Islet of Langerhans (tissue), 1 donor: ENCODE measurements around the gene WT1.

Source experiments
- FAIRE-seq: peaks from one replicate; lab custom pipeline; 2011; peaks lifted over from hg19 to GRCh38; lab: Jason Lieb, UNC

WT1 gene

DNA sequence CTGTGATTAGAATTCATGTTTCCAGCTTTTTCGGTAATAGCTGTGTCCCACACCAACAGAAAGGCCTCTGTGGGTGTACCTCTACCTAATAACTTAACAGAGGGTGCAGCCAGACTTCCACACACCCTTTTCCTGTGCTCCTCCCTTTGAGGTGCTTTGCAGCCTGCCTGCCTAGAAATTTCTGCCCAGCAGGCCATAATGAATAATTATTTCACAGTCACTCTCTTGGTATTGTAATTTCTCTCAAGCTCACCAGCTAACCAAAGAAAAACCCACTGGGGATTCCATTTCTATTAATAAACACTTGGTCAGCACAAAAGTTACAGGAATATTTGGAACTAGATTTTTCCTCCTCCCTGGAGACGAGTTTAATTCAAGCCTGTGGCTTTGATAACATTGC is 13.3 kb downstream of the WT1 start:
- FAIRE-seq: no peak

GRCh38 chr11:32420937-32421901 is 14.1 kb downstream of the WT1 start:
- FAIRE-seq: no peak

- no peak for FAIRE-seq
Measured at GRCh38 chr11:32420139-32420538, 15.2 kb downstream of the WT1 start.

DNA sequence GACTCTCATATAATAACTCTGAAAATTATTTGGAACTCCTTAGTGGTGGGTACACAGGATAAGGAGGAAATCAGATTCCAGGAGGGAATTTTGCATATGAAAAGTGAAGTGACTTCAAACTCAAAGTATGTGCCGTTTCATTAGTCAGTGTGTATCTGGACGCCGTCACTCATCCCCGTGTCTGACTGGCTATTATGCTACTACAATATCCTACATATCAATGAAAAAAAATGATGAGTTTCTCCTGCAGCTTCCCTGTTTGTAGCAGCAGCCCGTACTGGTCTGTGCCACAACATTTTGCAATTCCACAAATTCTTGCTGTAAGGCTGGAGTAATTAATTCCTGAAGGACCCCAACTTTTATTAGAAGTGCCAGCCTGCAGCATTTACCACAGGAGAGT is 16.5 kb downstream of the WT1 start:
- FAIRE-seq: no peak

- FAIRE-seq: no peak
Measured at GRCh38 chr11:32417806-32418205, 17.5 kb downstream of the WT1 start.

- FAIRE-seq: no peak
Measured at GRCh38 chr11:32416301-32416700, 19.0 kb downstream of the WT1 start.

- FAIRE-seq: no peak
Measured at GRCh38 chr11:32414925-32415324, 20.4 kb downstream of the WT1 start.

DNA sequence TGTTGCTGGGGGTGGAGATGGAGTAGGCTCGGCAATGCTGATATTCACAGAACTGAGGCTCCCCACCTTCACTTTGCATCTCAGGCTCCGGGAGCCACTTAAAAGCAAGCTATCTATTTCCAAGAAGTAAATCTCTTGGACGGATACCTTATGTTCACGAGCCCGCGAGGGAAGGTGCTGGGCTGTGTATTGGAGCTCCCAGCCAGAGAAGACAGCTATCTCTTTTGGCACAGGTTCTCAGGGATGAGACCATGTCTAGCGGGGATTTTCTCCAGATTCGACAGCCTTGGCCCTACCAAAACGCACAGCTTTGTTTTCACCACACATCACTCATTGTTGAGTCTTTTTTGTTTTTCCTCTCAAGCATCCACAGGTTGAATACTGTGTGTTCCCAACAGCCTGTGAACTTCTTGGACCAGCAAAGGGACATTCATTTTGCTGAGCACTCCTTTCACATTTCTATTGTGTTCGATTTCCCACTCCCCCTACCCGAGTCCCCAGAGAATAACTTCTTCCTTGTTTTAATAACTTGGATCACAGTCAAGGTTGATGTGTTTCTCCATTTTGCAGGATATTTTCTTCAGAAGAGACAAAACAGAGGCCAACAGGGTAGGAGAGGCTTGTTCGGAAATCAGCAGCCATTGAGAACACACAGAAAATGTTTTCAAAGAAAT is 23.3 kb downstream of the WT1 start:
- no peak for FAIRE-seq

GRCh38 chr11:32405592-32405991 is 29.7 kb downstream of the WT1 start:
- FAIRE-seq: no peak

- no peak for FAIRE-seq
Measured at GRCh38 chr11:32402836-32403235, 32.5 kb downstream of the WT1 start.

GRCh38 chr11:32400670-32401369 is 34.5 kb downstream of the WT1 start:
- no peak for FAIRE-seq

DNA sequence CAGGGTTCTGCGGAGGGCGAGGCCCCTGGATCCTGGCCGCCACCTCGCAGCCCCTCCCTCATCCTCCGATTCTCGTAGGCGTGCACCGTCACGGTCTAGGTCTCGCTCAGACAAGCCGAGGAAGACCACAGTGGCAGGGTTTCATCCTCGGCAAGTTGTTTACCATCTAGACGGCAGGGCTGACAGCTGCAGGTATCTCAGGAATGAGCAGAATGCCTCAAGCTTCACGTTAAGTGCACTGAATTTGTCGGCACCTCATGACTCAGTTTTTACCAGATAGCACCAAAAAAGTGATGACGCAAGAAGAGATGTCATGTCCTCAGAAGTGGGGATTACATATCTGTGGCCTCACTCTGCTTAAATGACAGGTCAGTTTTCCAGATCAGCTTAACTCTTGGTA is 35.1 kb downstream of the WT1 start:
- FAIRE-seq: no peak

GRCh38 chr11:32396991-32397390 is 38.3 kb downstream of the WT1 start:
- no peak for FAIRE-seq

DNA sequence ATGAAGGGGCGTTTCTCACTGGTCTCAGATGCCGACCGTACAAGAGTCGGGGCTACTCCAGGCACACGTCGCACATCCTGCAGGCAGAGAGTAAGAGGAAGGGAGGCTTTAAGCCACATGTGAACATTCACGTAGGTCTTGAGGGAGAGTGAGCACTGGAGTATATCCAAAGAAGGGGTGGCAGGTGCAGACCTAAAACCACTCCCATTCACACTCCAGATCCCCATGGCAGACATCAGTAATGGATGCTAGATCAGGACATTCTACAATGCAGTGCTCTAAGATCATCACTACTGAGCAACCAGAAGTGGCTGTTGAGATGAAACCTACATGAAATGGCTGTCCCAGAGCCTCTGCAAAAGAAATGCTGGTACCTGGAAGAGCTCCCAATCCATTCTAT is 39.0 kb downstream of the WT1 start:
- no peak for FAIRE-seq

DNA sequence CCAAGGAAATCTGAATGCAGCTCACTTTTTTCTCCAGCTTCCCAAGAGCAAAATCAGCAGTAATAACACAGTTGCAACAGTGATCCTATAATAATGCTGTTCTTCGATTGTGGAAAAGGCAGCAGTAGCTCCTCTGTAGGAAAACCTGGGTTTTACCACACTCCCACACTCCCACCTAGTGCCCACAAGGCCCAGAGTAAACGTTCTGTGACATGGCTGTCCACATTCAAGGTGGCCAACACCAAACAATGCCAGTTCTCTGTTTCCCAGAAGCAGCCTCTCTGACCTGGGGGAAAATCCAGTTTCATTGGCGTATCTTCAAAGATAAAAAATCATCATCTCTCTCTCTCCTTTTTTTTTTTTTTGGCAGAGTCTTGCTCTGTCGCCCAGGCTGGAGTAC is 40.2 kb downstream of the WT1 start:
- FAIRE-seq: no peak

GRCh38 chr11:32392840-32393239 is 42.5 kb downstream of the WT1 start:
- no peak for FAIRE-seq

DNA sequence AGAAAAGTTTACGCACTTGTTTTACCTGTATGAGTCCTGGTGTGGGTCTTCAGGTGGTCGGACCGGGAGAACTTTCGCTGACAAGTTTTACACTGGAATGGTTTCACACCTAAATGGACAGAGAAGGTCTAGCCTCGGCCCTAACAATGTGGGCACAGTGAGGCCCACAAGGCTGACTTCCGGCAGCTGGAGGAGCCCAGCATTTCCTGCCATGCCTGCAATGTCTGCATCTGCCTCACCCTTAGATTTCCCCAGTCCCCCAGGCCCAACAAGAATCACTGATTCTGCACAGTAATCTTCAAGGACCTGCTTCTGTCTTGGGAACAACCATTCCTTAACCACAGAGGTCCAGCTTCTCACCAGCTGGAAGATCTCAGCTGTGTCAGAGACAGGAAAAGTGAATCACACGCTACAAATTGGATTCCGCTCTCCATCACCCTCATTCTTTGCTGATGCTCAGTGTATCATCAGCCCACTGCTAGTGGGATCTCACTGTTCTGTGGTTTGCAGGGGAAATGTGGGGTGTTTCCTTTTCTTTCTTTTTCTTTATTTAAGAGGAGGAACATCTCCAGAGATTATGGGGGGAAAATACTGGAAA is 43.3 kb downstream of the WT1 start:
- no peak for FAIRE-seq

DNA sequence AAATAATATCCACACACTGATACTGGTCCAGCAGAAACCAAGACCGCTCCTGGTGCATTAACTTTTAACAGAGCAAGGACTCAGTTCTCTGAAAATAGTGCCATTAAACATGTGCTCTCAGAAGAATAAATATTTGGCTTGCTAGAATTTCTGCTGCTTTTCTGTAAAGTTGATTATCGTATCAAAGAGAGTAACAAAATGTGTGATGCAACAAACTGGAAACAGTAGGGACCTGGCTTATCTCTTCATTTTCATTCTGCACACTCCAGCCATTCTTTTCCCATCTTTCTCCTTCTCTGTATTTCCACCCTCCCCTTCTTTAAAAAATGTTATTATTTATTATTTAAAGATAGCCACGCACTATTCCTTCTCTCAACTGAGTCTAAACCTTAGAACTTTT is 43.9 kb downstream of the WT1 start:
- no peak for FAIRE-seq

DNA sequence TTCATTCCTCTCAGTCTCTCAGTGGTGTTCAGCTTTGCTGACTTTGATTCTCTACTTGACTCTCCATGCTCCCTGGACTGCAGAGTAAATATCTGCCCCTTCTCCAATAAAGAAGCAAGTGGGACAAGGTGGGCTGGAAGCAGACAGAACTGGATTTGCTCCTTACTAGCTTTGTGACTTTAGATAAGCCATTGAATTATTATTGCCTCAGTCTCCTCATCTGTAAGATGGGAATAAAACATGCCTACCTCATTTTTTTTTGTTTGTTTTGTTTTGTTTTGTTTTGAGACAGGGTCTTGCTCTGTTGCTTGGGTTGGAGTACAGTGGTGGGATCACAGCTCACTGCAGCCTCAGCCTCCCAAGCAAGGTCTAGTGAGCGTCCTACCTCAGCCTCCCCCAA is 44.6 kb downstream of the WT1 start:
- FAIRE-seq: no peak

DNA sequence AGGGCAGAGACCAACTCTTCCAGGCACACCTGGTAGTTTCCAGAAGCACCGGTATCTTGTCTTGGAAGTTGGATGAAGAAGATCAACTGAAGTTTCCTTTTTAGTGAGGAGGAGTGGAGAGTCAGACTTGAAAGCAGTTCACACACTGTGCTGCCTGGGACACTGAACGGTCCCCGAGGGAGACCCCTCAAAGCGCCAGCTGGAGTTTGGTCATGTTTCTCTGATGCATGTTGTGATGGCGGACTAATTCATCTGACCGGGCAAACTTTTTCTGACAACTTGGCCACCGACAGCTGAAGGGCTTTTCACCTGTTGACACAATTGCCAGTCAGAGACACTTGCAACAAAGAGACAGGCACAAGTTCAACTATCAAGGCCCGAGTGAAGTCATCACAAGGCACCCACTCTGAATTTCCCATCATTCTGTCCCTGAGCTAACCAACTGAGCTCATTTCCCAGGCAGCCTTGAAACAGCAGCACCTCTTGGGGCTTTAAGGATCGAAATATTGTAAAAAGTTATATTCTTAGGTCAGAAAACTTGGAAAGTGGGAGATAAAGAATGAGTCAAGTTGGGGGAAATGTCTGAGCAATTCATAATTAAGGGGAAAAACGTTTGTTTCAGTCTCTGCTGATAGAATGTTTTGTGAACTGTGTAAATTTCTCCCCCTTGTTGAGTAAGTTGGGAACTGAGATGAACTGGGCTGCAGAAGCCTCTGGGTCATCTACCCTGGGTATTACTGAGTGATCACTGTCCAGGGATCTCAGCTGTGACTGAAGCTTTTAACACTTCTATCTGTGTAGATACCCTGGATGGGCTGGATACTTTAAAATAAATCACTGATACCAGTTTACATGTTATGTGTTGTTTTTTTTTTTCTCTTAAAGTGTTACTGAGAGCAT is 46.2 kb downstream of the WT1 start:
- FAIRE-seq: no peak

GRCh38 chr11:32388365-32388764 is 47.0 kb downstream of the WT1 start:
- no peak for FAIRE-seq

DNA sequence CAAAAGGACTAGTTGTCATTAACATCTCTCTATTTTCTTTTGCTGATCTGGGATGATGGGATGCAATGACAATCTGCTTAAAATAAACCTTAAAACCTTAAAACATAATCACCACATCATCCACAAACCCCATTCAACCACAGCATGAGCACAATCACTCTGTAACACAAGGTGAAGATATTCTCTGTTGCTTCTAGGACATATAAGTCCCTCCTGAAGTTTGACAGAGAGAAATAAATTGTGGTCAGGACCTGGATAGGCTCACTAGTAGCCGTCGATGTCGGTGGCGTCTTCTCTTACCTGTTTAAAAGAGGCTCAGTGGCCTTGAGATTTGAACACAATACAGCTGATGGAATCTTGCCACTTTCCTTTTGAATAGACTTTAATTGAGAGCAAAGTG is 47.9 kb downstream of the WT1 start:
- FAIRE-seq: no peak
